OCI-LY7 (cell line): Measurements from ENCODE around the gene MYO9B. TPM values are rescaled to one million over a fixed set of nuclear protein-coding genes. Genes with fewer than 3 reads are reported as not detected.

Source experiments
- BruUV-seq: library from RNA; stranded (reverse); fragments of 400-500 nt; replicated peaks from 2 replicates; lab custom pipeline; 2021; lab: Mats Ljungman, UMichigan
- CTCF ChIA-PET: fragments of 300-600 bp; sonication (Branson Sonifier 250); formaldehyde crosslinking; loops from one replicate; lab custom pipeline; 2022; ENCODE audit warnings: antibody characterized with exemption; ENCODE audit not compliant: unreplicated experiment; lab: Charles Lee
- POLR2A ChIA-PET: fragments of 300-600 bp; sonication (Branson Sonifier 250); formaldehyde crosslinking; loops from one replicate; lab custom pipeline; 2022; ENCODE audit warnings: antibody characterized with exemption; lab: Charles Lee
- DNase-seq: peaks from one replicate; pipeline ENCODE4 v3.0.0-alpha.2; 2015; ENCODE audit warnings: low spot score
- H2AFZ ChIP-seq: fragments of 200-600 bp; sonication (generic), shearing (Covaris generic); 2 replicates; pipeline ENCODE4 v1.6.1; 2014; ENCODE audit warnings: mild to moderate bottlenecking, antibody characterized with exemption, low read length, moderate library complexity
- H3K27ac ChIP-seq: fragments of 200-600 bp; sonication (generic); 2 replicates; pipeline ENCODE4 v1.5.1; 2014; ENCODE audit warnings: mixed run types, low read depth, mild to moderate bottlenecking, moderate library complexity, low read length, inconsistent platforms; ENCODE audit not compliant: poor library complexity, severe bottlenecking
- H3K36me3 ChIP-seq: fragments of 200-600 bp; sonication (generic); 2 replicates; pipeline ENCODE4 v1.6.1; 2014; ENCODE audit warnings: mild to moderate bottlenecking, antibody characterized with exemption, low read length, moderate library complexity, mixed read lengths; ENCODE audit not compliant: insufficient read depth
- H3K4me1 ChIP-seq: fragments of 200-600 bp; sonication (generic); 2 replicates; pipeline ENCODE4 v1.5.1; 2014; ENCODE audit warnings: mild to moderate bottlenecking, low read length; ENCODE audit not compliant: insufficient read depth, poor library complexity, severe bottlenecking
- H3K4me2 ChIP-seq: fragments of 200-600 bp; sonication (generic); 2 replicates; pipeline ENCODE4 v1.6.1; 2014; ENCODE audit warnings: mild to moderate bottlenecking, low read length
- H3K4me3 ChIP-seq: fragments of 200-600 bp; sonication (generic); 2 replicates; pipeline ENCODE4 v1.5.1; 2014; ENCODE audit warnings: mild to moderate bottlenecking, low read depth, low read length; ENCODE audit not compliant: poor library complexity, severe bottlenecking
- H3K79me2 ChIP-seq: fragments of 200-600 bp; sonication (generic); 2 replicates; pipeline ENCODE4 v1.6.1; 2016; ENCODE audit warnings: low read depth, mild to moderate bottlenecking, low read length, moderate library complexity, mixed read lengths; ENCODE audit not compliant: insufficient read depth
- H3K9me2 ChIP-seq: fragments of 200-600 bp; sonication (generic); 2 replicates; pipeline ENCODE4 v1.6.1; 2016; ENCODE audit warnings: mild to moderate bottlenecking, low read length, mixed read lengths; ENCODE audit not compliant: insufficient read depth
- H3K9me3 ChIP-seq: fragments of 200-600 bp; sonication (generic); 2 replicates; pipeline ENCODE4 v1.6.1; 2014; ENCODE audit warnings: mild to moderate bottlenecking, mixed run types, low read length, mixed read lengths
- H4K20me1 ChIP-seq: fragments of 200-600 bp; sonication (generic); 2 replicates; pipeline ENCODE4 v1.6.1; 2014; ENCODE audit warnings: mild to moderate bottlenecking, antibody characterized with exemption, low read length, moderate library complexity, mixed read lengths; ENCODE audit not compliant: insufficient read depth
- EZH2phosphoT487 ChIP-seq: fragments of 200-600 bp; sonication (generic); IDR thresholded peaks from 2 replicates; pipeline ENCODE4 v1.6.1; 2018; ENCODE audit warnings: low read depth, borderline replicate concordance, mild to moderate bottlenecking, mixed run types, antibody characterized with exemption, low read length, moderate library complexity, mixed read lengths
- intact Hi-C: fragments of 100-400 bp; cut with micrococcal nuclease; formaldehyde crosslinking; loops from one replicate; pipeline ENCODE4 v1.10.0; 2022; ENCODE audit not compliant: unreplicated experiment
- total RNA-seq, 2 experiments: library from RNA; depleted of rRNA in 1 of 2; stranded (reverse); fragments of >200 nt in 1 of 2; shearing (Covaris generic) in 1 of 2; gene quantifications; 2 replicates each; pipeline ENCODE4 v1.2.3, GENCODE V29; 2014 to 2022
- TF ChIP-seq, protein P1 (sequence below): fragments of 200-600 bp; sonication (generic); conservative IDR thresholded peaks from 2 replicates; pipeline ENCODE4 v1.5.1; 2014; ENCODE audit warnings: mild to moderate bottlenecking, antibody characterized with exemption, low read length, moderate library complexity, mixed read lengths

Gene MYO9B
- total RNA-seq, 2 experiments from 2014 or later = 74.7 to 150 TPM

DNA sequence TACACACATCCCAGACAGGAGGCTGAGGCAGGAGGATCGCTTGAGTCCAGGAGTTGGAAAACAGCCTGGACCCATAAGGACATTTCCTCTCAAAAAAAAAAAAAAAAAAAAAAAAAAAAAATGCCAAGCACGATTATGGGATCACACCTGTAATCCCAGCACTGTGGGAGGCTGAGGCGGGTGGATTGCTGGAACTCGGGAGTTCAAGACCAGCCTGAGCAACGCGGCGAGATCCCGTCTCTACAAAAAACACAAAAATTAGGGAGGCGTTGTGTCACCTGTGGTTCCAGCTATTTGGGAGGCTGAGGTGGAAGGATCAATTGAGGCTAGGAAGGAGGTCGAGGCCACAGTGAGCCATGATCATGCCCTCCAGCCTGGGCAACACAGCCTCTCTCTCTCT is 149.5 kb downstream of the MYO9B start:
- ChIA-PET CTCF (no interaction called here), POLR2A (no interaction called here)
- H3K36me3 ChIP-seq = peaks cover 15% of the 10 kb centered on the region
- peak overlapping the region; percentile 67; the same call in 1 of the 2 replicates for H3K4me2 ChIP-seq
- H2AFZ ChIP-seq = peak overlapping the region; percentile 87; the same call in 1 of the 2 replicates
- no peak overlapping the region for H3K4me3 ChIP-seq
- no peak for DNase-seq
- no peaks in the 10 kb centered on the region for H3K9me3 ChIP-seq
- intact Hi-C loops = no loop called here
- peaks cover 25% of the 10 kb centered on the region for H3K4me1 ChIP-seq
- H3K79me2 ChIP-seq = peaks cover 4% of the 10 kb centered on the region; the same call in 1 of the 2 replicates
- H3K27ac ChIP-seq = no peak overlapping the region
- H3K9me2 ChIP-seq = no peaks in the 10 kb centered on the region
- no peaks in the 10 kb centered on the region for H4K20me1 ChIP-seq
- no peak for TF ChIP-seq EZH2phosphoT487
- BruUV-seq = no TSS peak

DNA sequence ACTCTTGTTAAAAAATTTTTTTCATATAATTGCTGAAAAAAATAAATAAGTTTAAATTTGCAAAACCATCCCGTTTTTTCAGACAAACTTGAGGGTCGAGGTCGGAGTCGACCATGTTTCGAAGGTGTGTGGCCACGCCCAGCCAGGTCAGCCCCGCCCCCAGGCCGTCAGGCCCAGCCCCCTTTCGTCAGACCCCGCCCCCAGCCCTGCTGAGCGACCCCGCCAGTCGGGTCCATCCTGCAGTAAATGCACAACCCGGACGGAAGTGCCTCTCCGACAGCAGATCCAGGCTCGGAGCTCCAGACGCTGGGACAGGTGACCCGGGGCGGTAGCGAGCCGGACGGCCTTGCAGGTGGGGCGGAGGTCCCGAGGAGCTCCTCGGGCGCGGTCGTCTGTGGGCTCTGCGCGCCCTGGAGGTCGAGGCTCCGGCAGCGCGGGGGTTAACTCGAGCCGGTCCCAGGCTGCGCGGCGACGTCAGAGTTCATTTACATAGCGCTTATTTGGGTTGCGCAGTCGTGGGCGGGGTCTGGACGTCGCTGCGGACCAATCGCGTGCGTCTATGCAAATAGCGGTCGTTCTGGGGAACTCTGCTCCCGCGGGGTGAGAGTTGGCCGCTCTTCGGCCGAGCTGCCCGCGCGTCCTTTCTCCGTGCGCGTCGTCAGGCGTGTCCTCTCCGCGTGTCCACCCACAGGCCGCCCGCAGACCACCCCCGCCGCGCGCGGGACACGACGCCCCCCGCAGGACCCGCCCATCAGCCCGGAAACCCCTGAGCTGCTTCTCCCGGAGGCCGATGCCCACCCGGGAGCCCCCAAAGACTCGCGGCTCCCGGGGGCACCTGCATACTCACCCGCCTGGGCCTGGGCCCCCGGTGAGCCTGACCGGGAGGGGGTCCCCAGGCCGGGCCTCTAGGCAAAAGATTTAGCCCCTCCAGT is 150.7 kb downstream of the MYO9B start, which contains the start of gene OCEL1:
Gene OCEL1 (plus strand): TSS at position 225 of the 932 bp plus-strand sequence. CDS start 22 bp downstream, at position 247.
- H3K36me3 ChIP-seq = peaks cover 22% of the 10 kb centered on the region; the same call in 1 of the 2 replicates
- CTCF ChIA-PET = interaction anchor here (0.6 to 0.7 kb wide), 2 partner anchors 9 to 152 kb away, joined by 3 to 10 read pairs; no protein-coding TSS in a partner anchor
- POLR2A ChIA-PET = interaction anchor here (0.6 to 1.5 kb wide), 7 partner anchors 14 to 616 kb away, joined by 3 to 7 read pairs (median 4); no protein-coding TSS in a partner anchor
- no peaks in the 10 kb centered on the region for H4K20me1 ChIP-seq
- peak within 1 kb of the TSS; percentile 87; the same call in 1 of the 2 replicates for H2AFZ ChIP-seq
- intact Hi-C loops = loop anchor here (1.0 kb wide), 2 partner anchors 17 to 159 kb away; no protein-coding TSS in a partner anchor
- DNase-seq = peak; percentile 99
- no TSS peak for BruUV-seq
- peak within 1 kb of the TSS; percentile 99 for H3K4me2 ChIP-seq
- H3K9me2 ChIP-seq = no peaks in the 10 kb centered on the region
- H3K9me3 ChIP-seq = no peaks in the 10 kb centered on the region
- H3K79me2 ChIP-seq = peaks cover 4% of the 10 kb centered on the region; the same call in 1 of the 2 replicates
- peak within 1 kb of the TSS; percentile 81 for H3K4me3 ChIP-seq
- TF ChIP-seq, protein P1, sequence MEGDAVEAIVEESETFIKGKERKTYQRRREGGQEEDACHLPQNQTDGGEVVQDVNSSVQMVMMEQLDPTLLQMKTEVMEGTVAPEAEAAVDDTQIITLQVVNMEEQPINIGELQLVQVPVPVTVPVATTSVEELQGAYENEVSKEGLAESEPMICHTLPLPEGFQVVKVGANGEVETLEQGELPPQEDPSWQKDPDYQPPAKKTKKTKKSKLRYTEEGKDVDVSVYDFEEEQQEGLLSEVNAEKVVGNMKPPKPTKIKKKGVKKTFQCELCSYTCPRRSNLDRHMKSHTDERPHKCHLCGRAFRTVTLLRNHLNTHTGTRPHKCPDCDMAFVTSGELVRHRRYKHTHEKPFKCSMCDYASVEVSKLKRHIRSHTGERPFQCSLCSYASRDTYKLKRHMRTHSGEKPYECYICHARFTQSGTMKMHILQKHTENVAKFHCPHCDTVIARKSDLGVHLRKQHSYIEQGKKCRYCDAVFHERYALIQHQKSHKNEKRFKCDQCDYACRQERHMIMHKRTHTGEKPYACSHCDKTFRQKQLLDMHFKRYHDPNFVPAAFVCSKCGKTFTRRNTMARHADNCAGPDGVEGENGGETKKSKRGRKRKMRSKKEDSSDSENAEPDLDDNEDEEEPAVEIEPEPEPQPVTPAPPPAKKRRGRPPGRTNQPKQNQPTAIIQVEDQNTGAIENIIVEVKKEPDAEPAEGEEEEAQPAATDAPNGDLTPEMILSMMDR = no peak
- TF ChIP-seq EZH2phosphoT487 = no peak
- H3K4me1 ChIP-seq = peaks cover 25% of the 10 kb centered on the region
- H3K27ac ChIP-seq = peak within 1 kb of the TSS; percentile 73

DNA sequence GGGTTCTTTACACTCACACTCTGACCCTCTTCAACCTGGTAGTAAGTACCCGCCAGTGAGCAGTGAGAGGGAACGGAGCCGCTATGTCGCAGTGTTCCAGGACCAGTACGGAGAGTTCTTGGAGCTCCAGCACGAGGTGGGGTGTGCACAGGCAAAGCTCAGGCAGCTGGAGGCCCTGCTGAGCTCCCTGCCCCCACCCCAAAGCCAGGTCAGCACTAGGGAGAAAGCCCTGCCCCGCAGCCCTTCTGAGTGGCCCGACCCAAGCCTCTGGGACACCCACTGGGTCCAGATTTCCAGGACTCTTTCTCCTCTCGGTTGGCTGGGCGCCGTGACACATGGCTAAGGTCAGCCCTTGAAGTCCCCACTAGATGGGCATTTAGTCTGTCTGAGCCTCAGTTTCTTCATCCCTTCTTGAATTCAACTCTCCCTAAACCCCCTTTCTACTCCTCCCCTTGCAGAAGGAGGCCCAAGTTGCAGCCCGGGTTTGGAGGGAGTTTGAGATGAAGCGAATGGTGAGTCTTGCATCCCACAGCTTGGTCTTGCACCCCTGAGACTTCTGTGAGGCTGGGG is 152.3 kb downstream of the MYO9B start:
- Histone ChIP-seq H3K4me3 (no peak overlapping the region), H3K9me3 (no peaks in the 10 kb centered on the region), H3K4me2 (peak overlapping the region; percentile 23; the same call in 1 of the 2 replicates), H3K27ac (no peak overlapping the region), H3K36me3 (peaks cover 35% of the 10 kb centered on the region; the same call in 1 of the 2 replicates), H4K20me1 (no peaks in the 10 kb centered on the region), H3K4me1 (peaks cover 25% of the 10 kb centered on the region), H3K79me2 (peaks cover 4% of the 10 kb centered on the region; the same call in 1 of the 2 replicates), H3K9me2 (no peaks in the 10 kb centered on the region), H2AFZ (no peak overlapping the region)
- CTCF ChIA-PET = no interaction called here
- POLR2A ChIA-PET = interaction anchor here (0.6 to 1.0 kb wide), 3 partner anchors 42 to 102 kb away, joined by 3 read pairs; no protein-coding TSS in a partner anchor
- no peak for TF ChIP-seq EZH2phosphoT487
- TF ChIP-seq, protein P1 = no peak
- intact Hi-C loops = no loop called here
- BruUV-seq = no TSS peak
- no peak for DNase-seq
